Measurements from ENCODE around the gene PYGM. TPM values are rescaled to one million over a fixed set of nuclear protein-coding genes. Genes with fewer than 3 reads are reported as not detected.
"Not testable (repeated sequence)": the region's sequence is repeated elsewhere in the genome, so short reads cannot be mapped to it uniquely, and the experiment has no call there.

The PYGM gene
- total RNA-seq, 1 donor from 2014 or later = not detected

- no peak for TF ChIP-seq CTCF (conservative IDR thresholded peaks at IDR 0.05; ENCODE audit: low read depth, low read length)
- no peak for DNase-seq (ENCODE audit: low read depth)
- no peak overlapping the region for H3K4me3 ChIP-seq (ENCODE audit: low read depth, low read length)
These were observed 48.4 kb downstream of the PYGM start for GRCh38 chr11:64711138-64711955.

- no peak for TF ChIP-seq CTCF (conservative IDR thresholded peaks at IDR 0.05; ENCODE audit: low read depth, low read length)
- no peak overlapping the region for H3K4me3 ChIP-seq (ENCODE audit: low read depth, low read length)
- DNase-seq (ENCODE audit: low read depth) = no peak
These were observed 49.2 kb downstream of the PYGM start for GRCh38 chr11:64710418-64711137.

- H3K4me3 ChIP-seq (ENCODE audit: low read depth, low read length) = no peak overlapping the region
- no peak for DNase-seq (ENCODE audit: low read depth)
- TF ChIP-seq CTCF (conservative IDR thresholded peaks at IDR 0.05; ENCODE audit: low read depth, low read length) = no peak
These were observed 54.3 kb downstream of the PYGM start for GRCh38 chr11:64705501-64705900.

GRCh38 chr11:64703048-64703447 lies 56.7 kb downstream of the PYGM start:
- TF ChIP-seq CTCF (conservative IDR thresholded peaks at IDR 0.05; ENCODE audit: low read depth, low read length) = no peak
- H3K4me3 ChIP-seq (ENCODE audit: low read depth, low read length) = no peak overlapping the region
- DNase-seq (ENCODE audit: low read depth) = no peak

GRCh38 chr11:64701956-64702355 lies 57.8 kb downstream of the PYGM start:
- DNase-seq (ENCODE audit: low read depth); H3K4me3 ChIP-seq (ENCODE audit: low read depth, low read length): not testable (repeated sequence)

- no peak for DNase-seq (ENCODE audit: low read depth)
- no peak overlapping the region for H3K4me3 ChIP-seq (ENCODE audit: low read depth, low read length)
- no peak for TF ChIP-seq CTCF (conservative IDR thresholded peaks at IDR 0.05; ENCODE audit: low read depth, low read length)
These were observed 61.3 kb downstream of the PYGM start for GRCh38 chr11:64698427-64698826.

GRCh38 chr11:64697663-64698375 lies 62.0 kb downstream of the PYGM start:
- no peak overlapping the region for H3K4me3 ChIP-seq (ENCODE audit: low read depth, low read length)
- TF ChIP-seq CTCF (conservative IDR thresholded peaks at IDR 0.05; ENCODE audit: low read depth, low read length) = no peak
- DNase-seq (ENCODE audit: low read depth) = no peak
